ENCODE measurements around the gene CAMTA1.

Gene CAMTA1

GRCh38 chr1:7455796-7456721 is 670.8 kb downstream of the CAMTA1 start:
- DNase-seq (ENCODE audit: low read depth), result no peak

GRCh38 chr1:7456722-7457082 is 671.4 kb downstream of the CAMTA1 start:
- DNase-seq (ENCODE audit: low read depth), result no peak

GRCh38 chr1:7457811-7458210 is 672.6 kb downstream of the CAMTA1 start:
- no peak for DNase-seq (ENCODE audit: low read depth)

- DNase-seq (ENCODE audit: low read depth), result no peak
Observed at GRCh38 chr1:7458946-7459345, 673.7 kb downstream of the CAMTA1 start.

GRCh38 chr1:7459914-7460313 is 674.7 kb downstream of the CAMTA1 start:
- DNase-seq (ENCODE audit: low read depth), result no peak

- DNase-seq (ENCODE audit: low read depth), result no peak
Observed at GRCh38 chr1:7460807-7461206, 675.6 kb downstream of the CAMTA1 start.

GRCh38 chr1:7462617-7463016 is 677.4 kb downstream of the CAMTA1 start:
- DNase-seq (ENCODE audit: low read depth), result no peak

- DNase-seq (ENCODE audit: low read depth), result no peak
Observed at GRCh38 chr1:7463526-7463925, 678.3 kb downstream of the CAMTA1 start.

GRCh38 chr1:7464736-7465135 is 679.5 kb downstream of the CAMTA1 start:
- no peak for DNase-seq (ENCODE audit: low read depth)

- DNase-seq (ENCODE audit: low read depth), result no peak
Observed at GRCh38 chr1:7467476-7468175, 682.4 kb downstream of the CAMTA1 start.

GRCh38 chr1:7468248-7468647 is 683.0 kb downstream of the CAMTA1 start:
- no peak for DNase-seq (ENCODE audit: low read depth)

- no peak for DNase-seq (ENCODE audit: low read depth)
Observed at GRCh38 chr1:7469255-7469938, 684.1 kb downstream of the CAMTA1 start.

GRCh38 chr1:7470904-7471638 is 685.8 kb downstream of the CAMTA1 start:
- DNase-seq (ENCODE audit: low read depth), result no peak

GRCh38 chr1:7471836-7472235 is 686.6 kb downstream of the CAMTA1 start:
- no peak for DNase-seq (ENCODE audit: low read depth)

- no peak for DNase-seq (ENCODE audit: low read depth)
Observed at GRCh38 chr1:7473223-7474142, 688.2 kb downstream of the CAMTA1 start.

- no peak for DNase-seq (ENCODE audit: low read depth)
Observed at GRCh38 chr1:7474143-7474490, 688.9 kb downstream of the CAMTA1 start.

GRCh38 chr1:7474786-7475502 is 689.7 kb downstream of the CAMTA1 start:
- DNase-seq (ENCODE audit: low read depth), result no peak

GRCh38 chr1:7475691-7476090 is 690.4 kb downstream of the CAMTA1 start:
- no peak for DNase-seq (ENCODE audit: low read depth)

GRCh38 chr1:7476402-7476801 is 691.1 kb downstream of the CAMTA1 start:
- no peak for DNase-seq (ENCODE audit: low read depth)

GRCh38 chr1:7476861-7477547 is 691.8 kb downstream of the CAMTA1 start:
- DNase-seq (ENCODE audit: low read depth), result no peak
